GM12878 (cell line): ENCODE data around the gene NRBP1. TPM values are rescaled to one million over a fixed set of nuclear protein-coding genes. Genes with fewer than 3 reads are reported as not detected.

Source experiments
- ATAC-seq: fragments of 200-7000 bp; cut with Tn5 transposase; 3 replicates; pipeline ENCODE4 v1.9.1; 2020; ENCODE audit warnings: mild to moderate bottlenecking, moderate library complexity
- BruUV-seq: library from RNA; stranded (reverse); fragments of 400-500 nt; replicated peaks from 2 replicates; lab custom pipeline; 2021; lab: Mats Ljungman, UMichigan
- CTCF ChIA-PET: fragments of 300-600 bp; sonication (Branson Sonifier 250); formaldehyde crosslinking; extraction: SDS; loops from one replicate; lab custom pipeline; 2021; ENCODE audit warnings: inconsistent platforms; lab: Yijun Ruan, JAX
- POLR2A ChIA-PET: fragments of 350-600 bp; formaldehyde crosslinking; extraction: SDS; loops from one replicate; lab custom pipeline; 2021; ENCODE audit warnings: inconsistent platforms; lab: Charles Lee
- RAD21 ChIA-PET: fragments of 300-600 bp; sonication (Branson Sonifier 250); formaldehyde crosslinking; loops from one replicate; lab custom pipeline; 2023; ENCODE audit warnings: antibody characterized with exemption; ENCODE audit not compliant: unreplicated experiment; lab: Charles Lee
- SMC1A ChIA-PET: fragments of 300-600 bp; sonication (Branson Sonifier 250); formaldehyde crosslinking; loops from one replicate; lab custom pipeline; 2023; ENCODE audit not compliant: unreplicated experiment, uncharacterized antibody; lab: Charles Lee
- DNase-seq: peaks from one replicate; pipeline ENCODE4 v3.0.0-alpha.2; 2011; ENCODE audit warnings: low read depth, low spot score
- FAIRE-seq: peaks from 3 replicates; lab custom pipeline; 2011; peaks lifted over from hg19 to GRCh38; lab: Jason Lieb, UNC
- H2AFZ ChIP-seq: 2 replicates; pipeline ENCODE4 v1.6.0; 2011; ENCODE audit warnings: low read depth, low read length, control low read depth; ENCODE audit not compliant: control insufficient read depth
- H3K27ac ChIP-seq: 2 replicates; pipeline ENCODE4 v1.5.1; 2011; ENCODE audit warnings: control low read depth; ENCODE audit not compliant: control insufficient read depth, insufficient read depth
- H3K27me3 ChIP-seq, 2 experiments: replicated peaks in 1 of 2; 2 replicates each; pipeline versions ENCODE4 v1.6.0 to v1.6.1; 2011; ENCODE audit warnings: low read length in 1 of 2; ENCODE audit not compliant: control insufficient read depth in 2 of 2, insufficient read depth in 2 of 2
- H3K36me3 ChIP-seq, 2 experiments: 2 replicates each; pipeline ENCODE4 v1.5.1; 2011; ENCODE audit warnings: low read length in 1 of 2; ENCODE audit not compliant: control insufficient read depth in 2 of 2, insufficient read depth in 2 of 2
- H3K4me1 ChIP-seq: 2 replicates; pipeline ENCODE4 v1.6.1; 2011; ENCODE audit warnings: mild to moderate bottlenecking, low read length, moderate library complexity, mixed read lengths; ENCODE audit not compliant: control insufficient read depth, insufficient read depth
- H3K4me2 ChIP-seq: 2 replicates; pipeline ENCODE4 v1.6.0; 2011; ENCODE audit warnings: control low read depth; ENCODE audit not compliant: control insufficient read depth, insufficient read depth
- H3K4me3 ChIP-seq: fragments of 200-600 bp; sonication (generic); 2 replicates; pipeline ENCODE4 v1.5.1; 2016
- H3K79me2 ChIP-seq: 2 replicates; pipeline ENCODE4 v1.6.0; 2011; ENCODE audit warnings: low read length; ENCODE audit not compliant: control insufficient read depth, insufficient read depth
- H3K9ac ChIP-seq: 2 replicates; pipeline ENCODE4 v1.8.0; 2011; ENCODE audit warnings: low read length, control low read depth, mixed read lengths; ENCODE audit not compliant: control insufficient read depth, insufficient read depth
- H3K9me3 ChIP-seq: replicated peaks from 3 replicates; pipeline ENCODE4 v1.5.1; 2011; ENCODE audit warnings: mild to moderate bottlenecking, low read length; ENCODE audit not compliant: control insufficient read depth, insufficient read depth
- H4K20me1 ChIP-seq: 2 replicates; pipeline ENCODE4 v1.6.0; 2011; ENCODE audit not compliant: control insufficient read depth, insufficient read depth
- E2F4 ChIP-seq: IDR thresholded peaks from 2 replicates; pipeline ENCODE4 v1.6.1; 2012; ENCODE audit warnings: low read depth, low read length, improper control_type of control experiment
- EGR1 ChIP-seq, 2 experiments: IDR thresholded peaks; 1 replicate in 1 of 2; 2 replicates in 1 of 2; pipeline ENCODE4 v1.6.1; 2011 to 2012; ENCODE audit warnings: low read depth in 2 of 2, low read length in 2 of 2, borderline replicate concordance in 1 of 2, mild to moderate bottlenecking in 1 of 2, moderate library complexity in 1 of 2
- HDGF ChIP-seq: fragments of 450-650 bp; IDR thresholded peaks from 2 replicates; pipeline ENCODE4 v1.6.1; 2016; ENCODE audit warnings: antibody characterized with exemption
- MEF2A ChIP-seq: IDR thresholded peaks from 2 replicates; pipeline ENCODE4 v1.6.1; 2011; ENCODE audit warnings: low read depth, mild to moderate bottlenecking, low read length, moderate library complexity; ENCODE audit not compliant: insufficient read depth
- NFIC ChIP-seq: IDR thresholded peaks from 2 replicates; pipeline ENCODE4 v1.6.1; 2012; ENCODE audit warnings: low read depth, mild to moderate bottlenecking, inconsistent platforms, low read length, moderate library complexity
- NR2C1 ChIP-seq: fragments of 450-650 bp; IDR thresholded peaks from 2 replicates; pipeline ENCODE4 v1.6.1; 2017; ENCODE audit warnings: antibody characterized with exemption, mild to moderate bottlenecking, moderate library complexity
- PAX8 ChIP-seq: fragments of 450-650 bp; IDR thresholded peaks from 2 replicates; pipeline ENCODE4 v1.6.1; 2017; ENCODE audit warnings: mild to moderate bottlenecking, moderate library complexity
- POLR2AphosphoS2 ChIP-seq: IDR thresholded peaks from 2 replicates; pipeline ENCODE4 v1.6.1; 2011; ENCODE audit warnings: low read depth, mild to moderate bottlenecking, low read length, improper control_type of control experiment, moderate library complexity
- POLR2AphosphoS5 ChIP-seq: IDR thresholded peaks from 2 replicates; pipeline ENCODE4 v1.6.1; 2011; ENCODE audit warnings: mild to moderate bottlenecking, low read length, inconsistent platforms
- REST ChIP-seq: IDR thresholded peaks from 2 replicates; pipeline ENCODE4 v1.6.1; 2012; ENCODE audit warnings: mild to moderate bottlenecking, low read depth, low read length
- SMARCA5 ChIP-seq: fragments of 450-650 bp; IDR thresholded peaks from 2 replicates; pipeline ENCODE4 v1.6.1; 2017; ENCODE audit warnings: mild to moderate bottlenecking
- SPI1 ChIP-seq: IDR thresholded peaks from 2 replicates; pipeline ENCODE4 v1.6.1; 2011; ENCODE audit warnings: low read depth, mild to moderate bottlenecking, low read length, moderate library complexity, borderline replicate concordance; ENCODE audit not compliant: insufficient read depth
- ZBED1 ChIP-seq: IDR thresholded peaks from 2 replicates; pipeline ENCODE4 v1.6.1; 2016; ENCODE audit warnings: borderline replicate concordance
- WGBS: methylation state at CpG from one replicate; pipeline ENCODE4 v1.1.6; 2016; ENCODE audit warnings: low lambda C conversion rate; ENCODE audit not compliant: insufficient replicate concordance, insufficient coverage; ENCODE audit errors: missing lambda C conversion rate; 5-methylcytosine and 5-hydroxymethylcytosine counted together
- in situ Hi-C: fragments of 300-500 bp; cut with MboI; formaldehyde crosslinking; loops from 9 replicates; pipeline ENCODE4 v1.14.3; 2018; ENCODE audit warnings: mixed read lengths
- intact Hi-C: fragments of 100-400 bp; cut with micrococcal nuclease; formaldehyde crosslinking; loops from one replicate; pipeline ENCODE4 v1.14.2; 2022; ENCODE audit not compliant: unreplicated experiment
- polyA plus RNA-seq, 11 experiments: library from polyadenylated mRNA; depleted of rRNA in 4 of 11; unstranded in 6 of 11; stranded (reverse) in 5 of 11; fragments of >200 nt; fragmentation: Nextera tagmentation in 4 of 11; fragmentation: Illumina TruSeq in 1 of 11; extraction: Ambion mirVana in 4 of 11; extraction: Trizol in 1 of 11; gene quantifications; 1 replicate in 1 of 11; 2 replicates in 10 of 11; pipeline versions ENCODE4 v1.2.1 to v1.2.3, GENCODE V29; 2011 to 2016; ENCODE audit warnings: inconsistent platforms in 2 of 11, missing spikeins in 2 of 11, low read depth in 1 of 11
- total RNA-seq, 4 experiments: library from RNA; depleted of rRNA in 3 of 4; stranded (reverse); fragments of >200 nt in 3 of 4; fragmentation: Illumina TruSeq in 1 of 4; extraction: Trizol in 1 of 4; gene quantifications; 2 replicates each; pipeline versions ENCODE4 v1.2.1 to v1.2.3, GENCODE V29; 2013 to 2021

Gene NRBP1
- total and polyA plus RNA-seq, 10 of the 15 experiments (the other 5 are each of a cell fraction or from before 2014, with no cell fraction given): 5.7 to 136 (median 66.1) TPM

GRCh38 chr2:27451095-27451494 lies 22.7 kb downstream of the NRBP1 start:
- no peak for DNase-seq
- CTCF ChIA-PET: interaction anchor here (1.5 kb wide), 1 partner anchor 233 kb away, joined by 3 read pairs; no protein-coding TSS in a partner anchor
- POLR2A ChIA-PET: no interaction called here
- H3K9ac ChIP-seq: no peak overlapping the region
- no peaks in the 10 kb centered on the region for H3K4me1 ChIP-seq
- no peak overlapping the region for H3K27ac ChIP-seq
- H4K20me1 ChIP-seq: no peaks in the 10 kb centered on the region
- H2AFZ ChIP-seq: no peak overlapping the region
- ATAC-seq: no peak
- BruUV-seq: no TSS peak
- H3K36me3 ChIP-seq: no peaks in the 10 kb centered on the region; a peak in 1 of 4 replicates
- no peak overlapping the region for H3K4me2 ChIP-seq
- no peaks in the 10 kb centered on the region for H3K79me2 ChIP-seq
- no peaks in the 10 kb centered on the region for H3K9me3 ChIP-seq
- H3K4me3 ChIP-seq: no peak overlapping the region
- 94% methylated on average over 1 of the region's 1 CpG for WGBS
- no peak for FAIRE-seq
- RAD21 ChIA-PET: no interaction called here
- in situ Hi-C loops: no loop called here
- no peak for TF ChIP-seq HDGF
- TF ChIP-seq SPI1: no peak
- TF ChIP-seq NR2C1: no peak
- TF ChIP-seq SMARCA5: no peak
- TF ChIP-seq POLR2AphosphoS5: no peak
- no peak for TF ChIP-seq POLR2AphosphoS2
- no peak for TF ChIP-seq NFIC
- TF ChIP-seq E2F4: no peak
- no peak for TF ChIP-seq EGR1 (IDR thresholded peaks at IDR 0.05; ENCODE audit: borderline replicate concordance in 1 of 2, low read depth in 2 of 2, low read length in 2 of 2)
- TF ChIP-seq PAX8: no peak
- TF ChIP-seq MEF2A: no peak
- TF ChIP-seq ZBED1: no peak
- no peak for TF ChIP-seq REST
- TF ChIP-seq, all 136 proteins: peak for 0
- H3K27me3 ChIP-seq: no peaks in the 10 kb centered on the region
- SMC1A ChIA-PET: no interaction called here
- intact Hi-C loops: no loop called here
